Prostate gland (tissue), 2 donors: Measurements from ENCODE around the gene CRACR2A.

ENCODE experiments used
- POLR2AphosphoS5 ChIP-seq: sonication (generic); formaldehyde crosslinking; IDR thresholded peaks from one replicate; pipeline ENCODE4 v1.6.1; 2017; ENCODE audit warnings: antibody characterized with exemption
- TF ChIP-seq, protein P1 (sequence below), 4 experiments: fragments of 200-600 bp in 2 of 4; fragments of 450-650 bp in 2 of 4; sonication (generic) in 2 of 4; IDR thresholded peaks; 1 replicate in 3 of 4; 2 replicates in 1 of 4; pipeline ENCODE4 v1.5.1; 2016 to 2019; ENCODE audit warnings: antibody characterized with exemption in 4 of 4, mild to moderate bottlenecking in 2 of 4, moderate library complexity in 2 of 4

DNA sequence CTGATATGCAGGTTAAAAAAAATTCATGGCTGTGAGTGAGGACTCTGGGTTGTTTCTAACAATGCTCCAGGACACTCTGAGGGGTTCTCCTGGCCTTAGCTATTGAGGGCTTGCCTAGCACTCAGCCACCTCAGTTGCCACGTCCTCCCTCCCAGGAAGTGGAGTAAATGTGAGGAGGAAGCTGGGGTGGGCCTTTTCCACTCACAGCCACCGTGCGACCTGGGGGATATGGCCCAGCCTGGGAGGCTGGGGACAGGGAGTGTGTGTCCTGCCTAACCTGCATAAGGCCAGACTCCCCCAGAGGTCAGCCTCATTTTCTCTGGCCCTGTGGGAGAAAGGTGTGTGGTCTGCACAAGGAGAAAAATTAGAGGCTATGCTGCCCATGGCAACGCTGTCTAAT, 83.3 kb downstream of the CRACR2A start:
- TF ChIP-seq, protein P1, sequence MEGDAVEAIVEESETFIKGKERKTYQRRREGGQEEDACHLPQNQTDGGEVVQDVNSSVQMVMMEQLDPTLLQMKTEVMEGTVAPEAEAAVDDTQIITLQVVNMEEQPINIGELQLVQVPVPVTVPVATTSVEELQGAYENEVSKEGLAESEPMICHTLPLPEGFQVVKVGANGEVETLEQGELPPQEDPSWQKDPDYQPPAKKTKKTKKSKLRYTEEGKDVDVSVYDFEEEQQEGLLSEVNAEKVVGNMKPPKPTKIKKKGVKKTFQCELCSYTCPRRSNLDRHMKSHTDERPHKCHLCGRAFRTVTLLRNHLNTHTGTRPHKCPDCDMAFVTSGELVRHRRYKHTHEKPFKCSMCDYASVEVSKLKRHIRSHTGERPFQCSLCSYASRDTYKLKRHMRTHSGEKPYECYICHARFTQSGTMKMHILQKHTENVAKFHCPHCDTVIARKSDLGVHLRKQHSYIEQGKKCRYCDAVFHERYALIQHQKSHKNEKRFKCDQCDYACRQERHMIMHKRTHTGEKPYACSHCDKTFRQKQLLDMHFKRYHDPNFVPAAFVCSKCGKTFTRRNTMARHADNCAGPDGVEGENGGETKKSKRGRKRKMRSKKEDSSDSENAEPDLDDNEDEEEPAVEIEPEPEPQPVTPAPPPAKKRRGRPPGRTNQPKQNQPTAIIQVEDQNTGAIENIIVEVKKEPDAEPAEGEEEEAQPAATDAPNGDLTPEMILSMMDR (IDR thresholded peaks at IDR 0.05) = no peak
- TF ChIP-seq POLR2AphosphoS5 = no peak
